ENCODE data around the gene CC2D2A.
"Not testable (repeated sequence)": the region's sequence is repeated elsewhere in the genome, so short reads cannot be mapped to it uniquely, and the experiment has no call there.

Gene CC2D2A

GRCh38 chr4:15513545-15513944 is 43.9 kb downstream of the CC2D2A start:
- in situ Hi-C loops (cut with HindIII; ENCODE audit: low sequenced_read_pairs) = no loop called here

- in situ Hi-C loops (cut with HindIII; ENCODE audit: low sequenced_read_pairs) = no loop called here
Observed at GRCh38 chr4:15515106-15515505, 45.4 kb downstream of the CC2D2A start.

- in situ Hi-C loops (cut with HindIII; ENCODE audit: low sequenced_read_pairs) = no loop called here
Observed at GRCh38 chr4:15516494-15516893, 46.8 kb downstream of the CC2D2A start.

- in situ Hi-C loops (cut with HindIII; ENCODE audit: low sequenced_read_pairs) = not testable (repeated sequence)
Observed at GRCh38 chr4:15517681-15518080, 48.0 kb downstream of the CC2D2A start.

- in situ Hi-C loops (cut with HindIII; ENCODE audit: low sequenced_read_pairs) = no loop called here
Observed at GRCh38 chr4:15521442-15522039, 51.9 kb downstream of the CC2D2A start.

- in situ Hi-C loops (cut with HindIII; ENCODE audit: low sequenced_read_pairs) = no loop called here
Observed at GRCh38 chr4:15525080-15525479, 55.4 kb downstream of the CC2D2A start.

GRCh38 chr4:15526924-15527592 is 57.4 kb downstream of the CC2D2A start:
- in situ Hi-C loops (cut with HindIII; ENCODE audit: low sequenced_read_pairs) = no loop called here

GRCh38 chr4:15531792-15532191 is 62.1 kb downstream of the CC2D2A start:
- in situ Hi-C loops (cut with HindIII; ENCODE audit: low sequenced_read_pairs) = no loop called here

- in situ Hi-C loops (cut with HindIII; ENCODE audit: low sequenced_read_pairs) = no loop called here
Observed at GRCh38 chr4:15533817-15534216, 64.1 kb downstream of the CC2D2A start.

GRCh38 chr4:15535599-15535998 is 65.9 kb downstream of the CC2D2A start:
- in situ Hi-C loops (cut with HindIII; ENCODE audit: low sequenced_read_pairs) = no loop called here

- in situ Hi-C loops (cut with HindIII; ENCODE audit: low sequenced_read_pairs) = no loop called here
Observed at GRCh38 chr4:15536552-15537499, 67.1 kb downstream of the CC2D2A start.

- in situ Hi-C loops (cut with HindIII; ENCODE audit: low sequenced_read_pairs) = no loop called here
Observed at GRCh38 chr4:15541941-15542340, 72.3 kb downstream of the CC2D2A start.

- in situ Hi-C loops (cut with HindIII; ENCODE audit: low sequenced_read_pairs) = no loop called here
Observed at GRCh38 chr4:15542760-15543159, 73.1 kb downstream of the CC2D2A start.

GRCh38 chr4:15543537-15544247 is 74.0 kb downstream of the CC2D2A start:
- in situ Hi-C loops (cut with HindIII; ENCODE audit: low sequenced_read_pairs) = no loop called here

GRCh38 chr4:15544248-15544729 is 74.6 kb downstream of the CC2D2A start:
- in situ Hi-C loops (cut with HindIII; ENCODE audit: low sequenced_read_pairs) = no loop called here

GRCh38 chr4:15545371-15545770 is 75.7 kb downstream of the CC2D2A start:
- in situ Hi-C loops (cut with HindIII; ENCODE audit: low sequenced_read_pairs) = no loop called here

- in situ Hi-C loops (cut with HindIII; ENCODE audit: low sequenced_read_pairs) = no loop called here
Observed at GRCh38 chr4:15547392-15547791, 77.7 kb downstream of the CC2D2A start.

- in situ Hi-C loops (cut with HindIII; ENCODE audit: low sequenced_read_pairs) = no loop called here
Observed at GRCh38 chr4:15550491-15550890, 80.8 kb downstream of the CC2D2A start.

GRCh38 chr4:15551740-15552446 is 82.2 kb downstream of the CC2D2A start:
- in situ Hi-C loops (cut with HindIII; ENCODE audit: low sequenced_read_pairs) = no loop called here
